ENCODE measurements around the gene FTMT. TPM values are rescaled to one million over a fixed set of nuclear protein-coding genes. Genes with fewer than 3 reads are reported as not detected.

The FTMT gene
- total RNA-seq, 4 donors from 2014 or later = not detected

DNA sequence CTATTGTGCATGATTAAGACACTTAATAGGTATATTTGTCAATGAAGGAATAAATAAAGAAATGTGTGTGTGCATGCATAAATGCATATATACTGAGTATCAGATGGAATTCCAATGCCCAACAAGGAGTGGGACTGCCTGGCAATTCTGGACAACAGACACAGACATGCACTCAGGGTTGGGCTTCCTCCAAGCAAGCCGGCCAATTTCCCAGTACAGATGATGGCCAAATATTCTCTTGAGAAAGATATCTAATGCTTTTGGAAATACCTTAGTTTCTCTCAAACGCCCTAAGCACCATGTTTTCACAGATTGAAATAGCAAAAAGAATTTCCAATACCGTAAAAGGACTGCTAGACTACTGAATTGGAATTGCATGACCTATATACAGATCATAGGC is 11.1 kb downstream of the FTMT start:
- intact Hi-C loops (cut with DNase I; ENCODE audit: low total_unique reads) = no loop called here
- Histone ChIP-seq H3K4me3 (no peak overlapping the region), H3K4me1 (no peaks in the 10 kb centered on the region), H3K27ac (no peak overlapping the region), H3K9me3 (no peaks in the 10 kb centered on the region), H3K36me3 (no peaks in the 10 kb centered on the region), H3K27me3 (no peaks in the 10 kb centered on the region)
- ATAC-seq (no peak), DNase-seq (no peak)
- in situ Hi-C loops (cut with MboI; ENCODE audit: low sequenced_read_pairs in 4 of 4) = no loop called here
- no peak for TF ChIP-seq POLR2A (IDR thresholded peaks at IDR 0.05)
- TF ChIP-seq, protein P1, sequence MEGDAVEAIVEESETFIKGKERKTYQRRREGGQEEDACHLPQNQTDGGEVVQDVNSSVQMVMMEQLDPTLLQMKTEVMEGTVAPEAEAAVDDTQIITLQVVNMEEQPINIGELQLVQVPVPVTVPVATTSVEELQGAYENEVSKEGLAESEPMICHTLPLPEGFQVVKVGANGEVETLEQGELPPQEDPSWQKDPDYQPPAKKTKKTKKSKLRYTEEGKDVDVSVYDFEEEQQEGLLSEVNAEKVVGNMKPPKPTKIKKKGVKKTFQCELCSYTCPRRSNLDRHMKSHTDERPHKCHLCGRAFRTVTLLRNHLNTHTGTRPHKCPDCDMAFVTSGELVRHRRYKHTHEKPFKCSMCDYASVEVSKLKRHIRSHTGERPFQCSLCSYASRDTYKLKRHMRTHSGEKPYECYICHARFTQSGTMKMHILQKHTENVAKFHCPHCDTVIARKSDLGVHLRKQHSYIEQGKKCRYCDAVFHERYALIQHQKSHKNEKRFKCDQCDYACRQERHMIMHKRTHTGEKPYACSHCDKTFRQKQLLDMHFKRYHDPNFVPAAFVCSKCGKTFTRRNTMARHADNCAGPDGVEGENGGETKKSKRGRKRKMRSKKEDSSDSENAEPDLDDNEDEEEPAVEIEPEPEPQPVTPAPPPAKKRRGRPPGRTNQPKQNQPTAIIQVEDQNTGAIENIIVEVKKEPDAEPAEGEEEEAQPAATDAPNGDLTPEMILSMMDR (IDR thresholded peaks at IDR 0.05 in 4 of 5, conservative IDR thresholded peaks at IDR 0.05 in 1 of 5) = no peak

DNA sequence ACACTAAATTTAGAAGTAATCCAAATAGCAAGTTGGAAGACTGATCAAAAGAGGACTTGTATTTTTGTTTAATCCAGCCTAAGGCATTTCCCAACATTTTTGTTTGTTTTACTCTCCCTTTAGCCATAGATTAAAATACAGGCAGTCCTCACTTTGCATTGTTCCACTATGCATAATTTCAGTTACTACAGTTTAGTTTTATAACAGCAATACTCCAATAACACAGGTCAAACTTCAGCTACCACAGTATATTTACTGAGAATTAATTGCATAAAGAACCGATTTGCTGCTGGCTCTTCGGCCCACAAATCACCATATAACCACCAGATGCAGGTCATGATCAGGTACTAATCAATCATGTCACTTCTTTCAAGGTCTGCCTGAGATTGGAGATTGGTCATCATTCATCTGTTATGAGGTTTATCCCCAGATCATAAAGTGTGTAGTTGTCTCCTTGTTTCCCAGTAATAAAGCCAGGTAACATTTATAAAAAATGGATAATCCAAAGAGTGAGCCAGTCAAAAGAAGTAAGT is 12.1 kb downstream of the FTMT start:
- H3K27me3 ChIP-seq = no peaks in the 10 kb centered on the region
- ATAC-seq (no peak), DNase-seq (no peak)
- no peaks in the 10 kb centered on the region for H3K9me3 ChIP-seq
- no peak overlapping the region for H3K27ac ChIP-seq
- no peaks in the 10 kb centered on the region for H3K4me1 ChIP-seq
- TF ChIP-seq, protein P1 (IDR thresholded peaks at IDR 0.05 in 4 of 5, conservative IDR thresholded peaks at IDR 0.05 in 1 of 5) = no peak
- TF ChIP-seq POLR2A (IDR thresholded peaks at IDR 0.05) = no peak
- no peaks in the 10 kb centered on the region for H3K36me3 ChIP-seq
- H3K4me3 ChIP-seq = no peak overlapping the region
- intact Hi-C loops (cut with DNase I; ENCODE audit: low total_unique reads) = no loop called here
- in situ Hi-C loops (cut with MboI; ENCODE audit: low sequenced_read_pairs in 4 of 4) = no loop called here

DNA sequence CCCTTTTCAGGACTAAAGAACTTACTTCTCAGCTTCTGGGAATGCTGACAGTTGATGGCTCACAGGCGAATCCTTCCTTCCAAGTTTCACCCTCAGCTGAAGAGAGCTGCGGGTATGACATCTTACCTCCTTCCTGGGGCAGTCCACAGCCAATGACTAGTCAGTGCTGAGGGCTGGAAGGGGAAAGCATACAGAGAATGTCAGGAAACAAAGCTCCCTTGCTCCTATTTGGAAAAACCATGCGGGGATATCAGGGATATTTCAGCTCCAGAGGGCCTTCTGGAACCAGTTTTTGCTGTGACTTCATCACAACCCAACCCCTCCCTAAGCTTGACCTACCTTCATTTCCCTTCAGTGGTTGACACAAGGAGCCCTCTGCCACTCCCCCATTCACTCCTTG is 15.7 kb downstream of the FTMT start:
- Histone ChIP-seq H3K4me1 (no peaks in the 10 kb centered on the region), H3K27me3 (no peaks in the 10 kb centered on the region), H3K4me3 (no peak overlapping the region), H3K9me3 (no peaks in the 10 kb centered on the region), H3K27ac (no peak overlapping the region), H3K36me3 (no peaks in the 10 kb centered on the region)
- TF ChIP-seq, protein P1 (IDR thresholded peaks at IDR 0.05 in 4 of 5, conservative IDR thresholded peaks at IDR 0.05 in 1 of 5) = no peak
- TF ChIP-seq POLR2A (IDR thresholded peaks at IDR 0.05) = no peak
- in situ Hi-C loops (cut with MboI; ENCODE audit: low sequenced_read_pairs in 4 of 4) (no loop called here), intact Hi-C loops (cut with DNase I; ENCODE audit: low total_unique reads) (loop anchor here (5.0 kb wide), 1 partner anchor 235 kb away; no protein-coding TSS in a partner anchor)
- no peak for ATAC-seq
- DNase-seq = no peak

DNA sequence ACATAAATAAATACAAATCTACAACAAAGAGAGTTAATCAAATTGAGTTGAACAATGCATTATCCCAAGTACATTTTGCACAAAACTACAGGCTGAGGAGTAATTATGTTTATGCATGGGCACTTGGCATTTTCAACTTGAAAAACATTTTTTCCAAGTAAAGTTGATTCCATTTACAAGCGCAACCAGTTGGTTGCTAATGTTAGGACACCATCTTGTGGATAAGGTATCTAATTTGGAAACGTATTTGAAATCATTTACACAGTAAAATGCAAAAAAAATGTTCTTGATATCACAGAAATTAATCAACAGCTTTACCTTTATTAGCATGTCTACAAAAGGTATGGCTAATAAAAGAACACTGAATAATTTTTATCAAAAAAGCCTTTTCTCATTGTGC is 18.8 kb downstream of the FTMT start:
- DNase-seq = no peak
- no peak overlapping the region for H3K27ac ChIP-seq
- H3K4me1 ChIP-seq = peaks cover 7 to 13% of the 10 kb centered on the region in 2 donors
- no peaks in the 10 kb centered on the region for H3K27me3 ChIP-seq
- intact Hi-C loops (cut with DNase I; ENCODE audit: low total_unique reads) = no loop called here
- no peaks in the 10 kb centered on the region for H3K36me3 ChIP-seq
- H3K9me3 ChIP-seq = no peaks in the 10 kb centered on the region
- no peak for TF ChIP-seq POLR2A (IDR thresholded peaks at IDR 0.05)
- TF ChIP-seq, protein P1 (IDR thresholded peaks at IDR 0.05 in 4 of 5, conservative IDR thresholded peaks at IDR 0.05 in 1 of 5) = no peak
- H3K4me3 ChIP-seq = no peak overlapping the region
- in situ Hi-C loops (cut with MboI; ENCODE audit: low sequenced_read_pairs in 4 of 4) = no loop called here
- ATAC-seq = no peak

DNA sequence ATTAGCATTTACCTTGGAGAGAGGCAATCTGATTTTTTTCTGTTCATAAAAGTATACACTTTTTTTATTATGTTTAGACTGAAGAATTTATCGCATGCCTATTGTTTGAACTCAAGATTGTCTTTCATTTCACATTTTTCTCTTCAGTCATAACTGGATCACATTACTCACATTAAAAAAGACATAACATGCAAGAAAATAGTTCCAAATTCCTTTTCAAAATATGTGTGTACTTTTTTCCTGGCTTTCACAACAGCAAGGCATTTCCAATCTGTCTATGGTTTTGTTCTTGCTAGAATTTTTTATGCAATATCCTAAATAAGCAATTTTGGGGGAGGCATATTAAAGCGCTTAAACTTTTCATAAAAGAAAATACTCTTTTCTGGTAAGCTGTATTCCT is 21.2 kb downstream of the FTMT start:
- in situ Hi-C loops (cut with MboI; ENCODE audit: low sequenced_read_pairs in 4 of 4) = no loop called here
- H3K9me3 ChIP-seq = no peaks in the 10 kb centered on the region
- H3K27ac ChIP-seq = no peak overlapping the region
- H3K4me3 ChIP-seq = no peak overlapping the region
- H3K27me3 ChIP-seq = no peaks in the 10 kb centered on the region
- intact Hi-C loops (cut with DNase I; ENCODE audit: low total_unique reads) = no loop called here
- DNase-seq (no peak), ATAC-seq (no peak)
- no peaks in the 10 kb centered on the region for H3K36me3 ChIP-seq
- peaks cover 7 to 13% of the 10 kb centered on the region in 2 donors for H3K4me1 ChIP-seq
- no peak for TF ChIP-seq POLR2A (IDR thresholded peaks at IDR 0.05)
- TF ChIP-seq, protein P1 (IDR thresholded peaks at IDR 0.05 in 4 of 5, conservative IDR thresholded peaks at IDR 0.05 in 1 of 5) = no peak

Data from gastrocnemius medialis (tissue), 4 donors.